Transverse colon (tissue), 3 donors: ENCODE results near the gene RAB8B.

ENCODE experiments used
- CTCF ChIP-seq, 5 experiments: fragments of 200-600 bp in 3 of 5; fragments of 450-650 bp in 2 of 5; sonication (generic) in 3 of 5; IDR thresholded peaks; 1 replicate in 2 of 5; 2 replicates in 3 of 5; pipeline ENCODE4 v1.5.1; 2016 to 2017; ENCODE audit warnings: antibody characterized with exemption in 5 of 5, inconsistent platforms in 3 of 5, mild to moderate bottlenecking in 2 of 5, moderate library complexity in 1 of 5
- POLR2A ChIP-seq: fragments of 450-650 bp; IDR thresholded peaks from one replicate; pipeline ENCODE4 v1.6.1; 2016; ENCODE audit warnings: antibody characterized with exemption, mild to moderate bottlenecking, moderate library complexity

- TF ChIP-seq CTCF (IDR thresholded peaks at IDR 0.05) (no peak), POLR2A (no peak)
These were observed 122.9 kb downstream of the RAB8B start for GRCh38 chr15:63312286-63312685.
